Kidney (tissue), 14 donors: Measurements from ENCODE around the gene RERE. TPM values are rescaled to one million over a fixed set of nuclear protein-coding genes. Genes with fewer than 3 reads are reported as not detected.
"Not testable (repeated sequence)": the region's sequence is repeated elsewhere in the genome, so short reads cannot be mapped to it uniquely, and the experiment has no call there.

ENCODE experiments used
- DNase-seq, 5 donors: peaks; one replicate each; pipeline ENCODE4 v3.0.0-alpha.2; 2013 to 2020
- FAIRE-seq: peaks from 2 replicates; lab custom pipeline; 2012; peaks lifted over from hg19 to GRCh38; lab: Jason Lieb, UNC
- H3K27ac ChIP-seq, 2 donors: one replicate each; pipeline ENCODE4 v1.7.0; 2013; ENCODE audit warnings: low read depth in 2 of 2, low read length in 2 of 2, inconsistent platforms in 1 of 2
- H3K27me3 ChIP-seq: one replicate; pipeline ENCODE4 v1.7.1; 2013; ENCODE audit warnings: low read length, inconsistent platforms; ENCODE audit not compliant: control insufficient read depth, insufficient read depth
- H3K36me3 ChIP-seq, 3 donors: one replicate each; pipeline versions ENCODE4 v1.7.0 to v1.7.1; 2013; ENCODE audit warnings: low read length in 3 of 3, control low read depth in 1 of 3, inconsistent platforms in 1 of 3; ENCODE audit not compliant: insufficient read depth in 3 of 3, control insufficient read depth in 2 of 3
- H3K4me1 ChIP-seq, 3 donors: one replicate each; pipeline versions ENCODE4 v1.7.0 to v1.7.1; 2013; ENCODE audit warnings: low read length in 3 of 3, inconsistent platforms in 1 of 3, low read depth in 1 of 3; ENCODE audit not compliant: control insufficient read depth in 2 of 3, insufficient read depth in 2 of 3
- H3K4me3 ChIP-seq, 3 donors: one replicate each; pipeline versions ENCODE4 v1.7.0 to v1.8.1; 2013; ENCODE audit warnings: low read length in 3 of 3, control low read depth in 1 of 3, inconsistent platforms in 1 of 3
- H3K9ac ChIP-seq, 3 donors: one replicate each; pipeline versions ENCODE4 v1.7.0 to v1.7.1; 2013; ENCODE audit warnings: low read length in 3 of 3, control low read depth in 1 of 3, inconsistent platforms in 1 of 3
- H3K9me3 ChIP-seq, 3 donors: one replicate each; pipeline versions ENCODE4 v1.7.0 to v1.7.1; 2013; ENCODE audit warnings: low read length in 3 of 3, control low read depth in 1 of 3, inconsistent platforms in 1 of 3; ENCODE audit not compliant: control insufficient read depth in 2 of 3, insufficient read depth in 1 of 3
- intact Hi-C: fragments of 100-400 bp; cut with DNase I; formaldehyde crosslinking; loops from one replicate; pipeline ENCODE4 v1.11.1; 2022
- polyA plus RNA-seq: library from polyadenylated mRNA; stranded (reverse); fragments of 350-450 nt; fragmentation: Illumina TruSeq; extraction: RNeasy Lipid Tissue Mini Kit (QIAGEN cat#74804); gene quantifications from one replicate; pipeline ENCODE4 v1.2.3, GENCODE V29; 2014; ENCODE audit warnings: low read depth, low replicate concordance; ENCODE audit not compliant: insufficient read depth
- total RNA-seq: library from RNA; stranded (reverse); fragmentation: NEBNext Ultra II Directional; extraction: Animal tissue kit (Norgen Biotek cat#: 25700); gene quantifications from one replicate; pipeline ENCODE4 v1.2.1, GENCODE V29; 2021
- TF ChIP-seq, protein P1 (sequence below): IDR thresholded peaks from 3 replicates; pipeline ENCODE4 v1.5.1; 2012; ENCODE audit warnings: mild to moderate bottlenecking, moderate library complexity, borderline replicate concordance; ENCODE audit not compliant: insufficient read depth; ENCODE audit errors: extremely low read depth
- donor health status: control.
- donor health status: control.
- donor health status: control.
- donor health status: control.
- donor health status: control.
- donor health status: DM: yes; HTN: yes; CAD: no.
- donor health status: Normal renal cell carcinoma (clear cell type).

RERE gene
- total and polyA plus RNA-seq, 2 donors from 2014 or later: 37.2 to 176 TPM

DNA sequence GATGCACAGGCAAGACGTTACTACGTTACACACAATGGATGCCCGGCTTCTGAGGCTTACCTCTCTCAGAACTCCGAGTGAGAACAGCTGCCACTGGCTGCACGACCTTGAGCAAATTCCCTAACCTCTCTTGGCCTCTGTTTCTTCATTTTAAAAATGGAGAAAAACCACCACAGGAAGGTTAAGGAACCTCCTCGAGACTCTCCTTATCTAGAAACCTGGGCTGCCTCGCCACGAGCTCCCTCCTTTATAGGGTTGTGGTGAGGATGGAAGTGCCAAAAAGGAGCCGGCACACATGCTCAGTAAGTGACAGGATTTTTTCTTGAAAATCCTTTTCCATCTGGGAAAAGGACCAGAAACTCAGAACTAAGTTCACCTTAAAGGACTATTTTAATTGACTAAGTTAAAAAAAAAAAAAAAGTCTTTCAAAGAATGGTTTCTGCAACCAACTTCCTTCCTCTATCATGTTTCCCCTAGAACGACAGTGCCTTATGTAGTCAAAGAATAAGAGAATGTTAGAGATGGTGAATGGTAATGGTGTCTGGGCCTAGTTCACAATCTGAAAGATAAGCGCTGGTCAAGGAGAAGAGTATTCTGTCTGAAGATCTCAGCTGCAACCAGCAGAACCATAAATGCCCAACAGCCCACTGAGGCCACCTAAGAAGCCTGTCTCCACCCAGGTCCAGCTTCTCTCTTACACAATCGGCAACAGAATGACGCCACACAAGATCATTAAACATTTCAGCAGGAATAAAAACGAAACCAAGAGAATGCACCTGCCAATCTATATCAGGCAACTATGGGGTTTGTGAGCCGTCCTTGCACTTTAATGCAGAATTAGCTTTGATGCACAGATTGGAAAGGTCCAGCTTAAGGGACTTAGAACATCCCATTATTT, 434.6 kb downstream of the RERE start:
- Histone ChIP-seq H3K4me3 (no peak overlapping the region), H3K36me3 (peaks cover 0 to 12% (median 6%) of the 10 kb centered on the region in 3 donors), H3K27me3 (no peaks in the 10 kb centered on the region), H3K4me1 (peaks cover 13 to 56% (median 54%) of the 10 kb centered on the region in 3 donors), H3K9me3 (no peaks in the 10 kb centered on the region), H3K9ac (no peak overlapping the region), H3K27ac (peak overlapping the region in 1 of 2 donors; percentile 74)
- FAIRE-seq: no peak
- intact Hi-C loops: no loop called here
- TF ChIP-seq, protein P1, sequence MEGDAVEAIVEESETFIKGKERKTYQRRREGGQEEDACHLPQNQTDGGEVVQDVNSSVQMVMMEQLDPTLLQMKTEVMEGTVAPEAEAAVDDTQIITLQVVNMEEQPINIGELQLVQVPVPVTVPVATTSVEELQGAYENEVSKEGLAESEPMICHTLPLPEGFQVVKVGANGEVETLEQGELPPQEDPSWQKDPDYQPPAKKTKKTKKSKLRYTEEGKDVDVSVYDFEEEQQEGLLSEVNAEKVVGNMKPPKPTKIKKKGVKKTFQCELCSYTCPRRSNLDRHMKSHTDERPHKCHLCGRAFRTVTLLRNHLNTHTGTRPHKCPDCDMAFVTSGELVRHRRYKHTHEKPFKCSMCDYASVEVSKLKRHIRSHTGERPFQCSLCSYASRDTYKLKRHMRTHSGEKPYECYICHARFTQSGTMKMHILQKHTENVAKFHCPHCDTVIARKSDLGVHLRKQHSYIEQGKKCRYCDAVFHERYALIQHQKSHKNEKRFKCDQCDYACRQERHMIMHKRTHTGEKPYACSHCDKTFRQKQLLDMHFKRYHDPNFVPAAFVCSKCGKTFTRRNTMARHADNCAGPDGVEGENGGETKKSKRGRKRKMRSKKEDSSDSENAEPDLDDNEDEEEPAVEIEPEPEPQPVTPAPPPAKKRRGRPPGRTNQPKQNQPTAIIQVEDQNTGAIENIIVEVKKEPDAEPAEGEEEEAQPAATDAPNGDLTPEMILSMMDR: no peak
- peak in 1 of 5 donors; percentile 8 for DNase-seq

GRCh38 chr1:8382051-8382505, 435.4 kb downstream of the RERE start:
- Histone ChIP-seq H3K27ac (peak overlapping the region in 1 of 2 donors; percentile 74), H3K27me3 (no peaks in the 10 kb centered on the region), H3K9ac (peak overlapping the region in 1 of 3 donors; percentile 8), H3K4me1 (peaks cover 13 to 53% (median 51%) of the 10 kb centered on the region in 3 donors), H3K36me3 (peaks cover 0 to 12% (median 6%) of the 10 kb centered on the region in 3 donors), H3K9me3 (no peaks in the 10 kb centered on the region), H3K4me3 (peak overlapping the region in 1 of 3 donors; percentile 19)
- intact Hi-C loops: no loop called here
- FAIRE-seq (no peak), DNase-seq (peak in 3 of 5 donors; percentile 55 to 78 (median 70))
- TF ChIP-seq, protein P1: no peak

DNA sequence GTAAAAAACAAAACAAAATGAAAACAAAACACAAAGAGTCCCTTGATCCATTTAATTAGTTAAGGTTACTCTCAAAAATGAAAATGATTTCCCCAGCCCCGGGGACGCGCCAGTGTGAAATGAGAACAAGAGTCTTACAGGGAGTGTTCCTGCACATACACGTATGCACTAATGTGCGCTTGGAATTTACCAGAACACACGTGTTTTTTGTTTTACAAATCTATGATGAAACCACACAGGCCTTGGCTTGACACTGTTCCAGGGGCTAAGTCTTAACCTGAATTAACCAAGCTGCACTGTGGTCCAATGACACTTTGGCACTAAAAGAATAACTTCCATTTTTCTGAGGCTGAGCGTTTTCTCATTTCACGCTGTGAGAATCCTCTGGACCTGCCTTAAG, 435.8 kb downstream of the RERE start:
- FAIRE-seq (no peak), DNase-seq (peak in 1 of 5 donors; percentile 11)
- peak overlapping the region in 1 of 3 donors; percentile 4 for H3K9ac ChIP-seq
- intact Hi-C loops: no loop called here
- H3K4me1 ChIP-seq: peaks cover 13 to 53% (median 51%) of the 10 kb centered on the region in 3 donors
- H3K27ac ChIP-seq: peak overlapping the region in 1 of 2 donors; percentile 20
- no peaks in the 10 kb centered on the region for H3K9me3 ChIP-seq
- TF ChIP-seq, protein P1: no peak
- H3K36me3 ChIP-seq: peaks cover 0 to 12% (median 6%) of the 10 kb centered on the region in 3 donors
- no peak overlapping the region for H3K4me3 ChIP-seq
- H3K27me3 ChIP-seq: no peaks in the 10 kb centered on the region

DNA sequence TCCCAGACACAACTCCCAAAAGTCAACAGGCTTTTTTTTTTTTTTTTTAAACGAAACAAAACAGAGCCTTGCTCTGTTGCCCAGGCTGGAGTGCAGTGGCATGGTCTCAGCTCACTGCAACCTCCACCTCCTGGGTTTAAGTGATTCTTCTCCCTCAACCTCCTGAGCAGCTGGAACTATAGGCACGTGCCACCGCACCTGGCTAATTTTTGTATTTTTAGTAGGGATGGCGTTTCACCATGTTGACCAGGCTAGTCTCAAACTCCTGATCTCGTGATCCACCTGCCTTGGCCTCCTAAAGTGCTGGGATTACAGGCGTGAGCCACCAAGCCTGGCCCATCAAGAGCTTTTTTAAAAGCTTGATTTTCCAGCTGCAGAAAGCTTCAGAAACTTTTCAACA, 437.1 kb downstream of the RERE start:
- peak overlapping the region in 1 of 2 donors; percentile 42 for H3K27ac ChIP-seq
- H3K27me3 ChIP-seq, FAIRE-seq, H3K9ac ChIP-seq, H3K4me3 ChIP-seq, intact Hi-C loops, DNase-seq, H3K9me3 ChIP-seq: not testable (repeated sequence)
- peaks cover 0 to 15% (median 6%) of the 10 kb centered on the region in 3 donors for H3K36me3 ChIP-seq
- peaks cover 13 to 53% (median 49%) of the 10 kb centered on the region in 3 donors for H3K4me1 ChIP-seq
